Activated gamma-delta T cell treated with anti-CD3 and anti-CD28 coated beads, Interleukin-2, amount 50 U/mL, for 16 hours (primary cell): ENCODE measurements around the gene PLPP1.
"Not testable (repeated sequence)": the region's sequence is repeated elsewhere in the genome, so short reads cannot be mapped to it uniquely, and the experiment has no call there.

Experiments
- DNase-seq: peaks from one replicate; pipeline ENCODE4 v3.0.0-alpha.2; 2020; ENCODE audit warnings: low read depth

The PLPP1 gene

GRCh38 chr5:55544341-55544740, 9.6 kb upstream of the PLPP1 start:
- no peak for DNase-seq

- DNase-seq = no peak
Measured at GRCh38 chr5:55541056-55541635, 6.4 kb upstream of the PLPP1 start.

DNA sequence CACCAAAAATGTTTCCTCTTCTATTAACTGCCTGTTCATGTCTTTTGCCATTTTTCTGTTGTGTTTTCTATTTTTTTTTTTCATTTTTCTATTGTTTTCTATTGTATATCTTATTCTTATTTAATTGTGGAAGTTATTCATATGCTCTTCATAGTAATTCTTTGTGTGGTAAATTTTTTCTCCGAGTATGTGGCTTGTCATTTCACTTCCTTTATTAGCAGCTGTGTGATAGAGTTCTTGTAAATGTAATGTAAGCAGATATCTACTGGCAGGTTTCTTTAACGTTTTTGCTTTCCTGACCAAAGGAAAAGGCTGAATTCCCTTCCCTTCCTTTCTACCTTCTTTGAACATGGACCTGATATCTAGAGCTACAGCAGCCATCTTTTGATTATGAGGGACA, 5.8 kb upstream of the PLPP1 start:
- DNase-seq = no peak

- DNase-seq = no peak
Measured at GRCh38 chr5:55540024-55540423, 5.3 kb upstream of the PLPP1 start.

GRCh38 chr5:55538661-55539060, 3.9 kb upstream of the PLPP1 start:
- DNase-seq = no peak

DNA sequence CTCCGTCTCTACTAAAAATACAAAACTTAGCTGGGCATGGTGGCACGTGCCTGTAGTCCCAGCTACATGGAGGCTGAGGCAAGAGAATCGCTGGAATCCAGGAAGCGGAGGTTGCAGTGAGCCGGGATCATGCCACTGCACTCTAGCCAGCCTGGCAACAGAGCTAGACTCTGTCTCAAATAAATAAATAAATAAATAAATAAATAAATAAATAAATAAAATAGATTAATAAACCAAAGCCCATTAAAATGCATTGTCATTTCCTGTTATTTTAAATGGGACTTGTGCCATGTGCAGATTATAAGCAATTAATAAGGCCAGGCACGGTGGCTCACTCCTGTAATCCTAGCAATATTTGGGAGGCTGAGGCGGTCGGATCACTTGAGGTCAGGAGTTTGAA, 2.6 kb upstream of the PLPP1 start:
- DNase-seq = not testable (repeated sequence)

GRCh38 chr5:55535199-55535905, 588 bp upstream of the PLPP1 start:
- no peak for DNase-seq

GRCh38 chr5:55533521-55534435, 986 bp downstream of the PLPP1 start:
- DNase-seq = no peak

DNA sequence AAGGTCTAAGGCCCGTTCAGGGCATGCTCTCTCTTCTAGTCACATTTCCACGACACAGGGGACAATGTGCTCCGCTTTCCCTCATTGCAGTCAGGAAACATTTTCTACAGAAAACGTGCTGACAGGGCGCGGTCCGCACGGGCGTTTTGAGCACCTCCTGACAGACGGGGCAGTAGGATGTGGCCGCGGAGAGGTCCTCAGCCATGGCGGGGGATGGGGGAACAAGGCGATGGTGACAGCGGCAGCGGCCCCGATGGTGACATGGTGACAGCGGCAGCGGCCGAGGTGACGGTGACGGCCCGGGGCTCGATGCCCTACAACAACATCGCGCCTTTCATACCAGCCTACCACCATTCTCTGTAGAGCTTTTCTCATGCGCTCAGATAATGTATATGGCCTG, 4.1 kb downstream of the PLPP1 start:
- no peak for DNase-seq

- no peak for DNase-seq
Measured at GRCh38 chr5:55524816-55525215, 9.9 kb downstream of the PLPP1 start.

DNA sequence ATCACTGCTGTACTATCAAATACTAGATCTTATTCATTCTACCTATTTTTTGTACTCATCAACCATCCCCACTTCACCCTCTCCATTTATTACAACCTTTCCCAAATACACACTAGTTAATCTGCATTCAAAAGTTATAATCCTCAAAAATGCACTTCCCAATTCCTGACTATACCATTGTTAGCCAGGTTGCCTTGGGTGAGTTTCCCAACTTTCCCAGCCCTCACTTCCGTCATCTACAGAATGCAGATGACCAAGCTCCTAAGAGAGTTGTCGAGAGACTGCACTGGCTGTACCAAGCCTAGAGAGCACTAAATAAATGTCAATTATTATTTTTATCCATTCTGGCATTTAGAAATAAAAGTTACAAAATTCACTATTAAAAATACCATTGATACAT, 11.5 kb downstream of the PLPP1 start:
- no peak for DNase-seq

DNA sequence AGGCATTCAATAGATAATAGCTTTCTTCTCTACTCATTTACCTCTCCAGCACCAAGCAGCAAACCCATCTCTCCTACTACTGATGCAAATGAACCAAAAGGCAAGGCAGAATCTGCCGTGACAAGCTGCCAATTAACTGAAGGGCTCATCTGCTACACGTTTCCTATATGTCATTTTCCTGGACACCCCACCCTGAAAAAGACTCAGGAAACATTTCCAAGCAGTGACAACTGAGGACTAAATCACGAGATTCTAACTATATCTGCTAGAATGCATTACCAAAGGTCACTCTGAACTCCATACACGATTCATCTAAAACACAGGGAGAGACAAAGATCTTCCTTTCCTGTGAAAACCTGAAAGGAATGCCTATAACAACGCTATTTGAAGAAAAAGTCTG, 12.9 kb downstream of the PLPP1 start:
- DNase-seq = no peak

DNA sequence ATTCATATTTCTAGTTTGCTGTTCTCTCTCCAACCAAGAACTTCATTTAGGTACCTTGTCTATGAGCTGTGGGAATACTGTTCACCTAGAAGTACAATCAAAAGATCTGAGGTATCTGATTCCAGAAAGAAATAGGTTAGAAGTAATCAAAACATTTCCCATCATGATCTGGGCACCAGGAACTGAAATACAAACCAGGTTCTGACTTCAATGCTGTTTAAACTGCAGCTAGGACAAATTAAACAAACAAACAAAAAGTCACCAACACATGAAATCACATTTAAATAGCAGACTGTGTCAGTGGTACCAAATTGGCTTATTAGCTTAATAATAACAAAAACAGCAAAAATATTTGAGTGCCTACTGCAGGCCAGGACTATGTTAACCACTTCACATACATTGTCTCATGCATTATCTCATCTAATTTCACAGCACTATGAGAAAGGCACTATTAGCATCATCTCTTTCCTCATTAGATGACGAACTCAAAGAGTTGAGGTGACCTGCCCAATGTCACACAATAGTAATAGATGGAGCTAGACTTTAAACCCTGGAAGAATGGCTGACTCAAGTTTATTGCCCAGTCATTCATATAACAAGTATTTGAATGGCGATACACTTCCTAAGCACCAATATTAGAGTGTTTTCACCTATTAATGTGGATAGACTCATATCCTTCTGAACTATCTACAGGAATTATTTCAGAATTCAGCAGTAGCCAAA, 14.5 kb downstream of the PLPP1 start:
- DNase-seq = no peak

- no peak for DNase-seq
Measured at GRCh38 chr5:55518831-55519390, 15.9 kb downstream of the PLPP1 start.

- no peak for DNase-seq
Measured at GRCh38 chr5:55517804-55518203, 17.0 kb downstream of the PLPP1 start.

DNA sequence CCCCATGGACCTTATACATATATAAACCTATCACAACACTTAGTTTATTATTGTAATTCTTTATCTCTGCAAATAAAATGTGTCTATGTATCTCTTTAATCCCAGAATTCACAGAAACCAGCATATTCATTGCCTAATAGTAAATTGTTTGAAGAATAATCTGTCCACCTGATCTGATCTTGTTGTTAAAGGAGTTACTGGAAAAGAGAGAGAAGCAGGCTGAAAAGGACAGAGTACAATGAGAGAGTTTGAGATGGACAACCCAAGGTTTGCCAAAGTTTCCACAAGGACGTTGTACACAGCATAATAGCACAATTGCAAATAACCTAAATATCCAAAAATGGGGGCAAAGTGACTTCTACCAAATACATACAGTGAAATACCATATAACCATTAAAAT, 23.8 kb downstream of the PLPP1 start:
- DNase-seq = no peak

GRCh38 chr5:55510523-55510880, 24.3 kb downstream of the PLPP1 start:
- no peak for DNase-seq

- DNase-seq = no peak
Measured at GRCh38 chr5:55509796-55510522, 24.8 kb downstream of the PLPP1 start.

DNA sequence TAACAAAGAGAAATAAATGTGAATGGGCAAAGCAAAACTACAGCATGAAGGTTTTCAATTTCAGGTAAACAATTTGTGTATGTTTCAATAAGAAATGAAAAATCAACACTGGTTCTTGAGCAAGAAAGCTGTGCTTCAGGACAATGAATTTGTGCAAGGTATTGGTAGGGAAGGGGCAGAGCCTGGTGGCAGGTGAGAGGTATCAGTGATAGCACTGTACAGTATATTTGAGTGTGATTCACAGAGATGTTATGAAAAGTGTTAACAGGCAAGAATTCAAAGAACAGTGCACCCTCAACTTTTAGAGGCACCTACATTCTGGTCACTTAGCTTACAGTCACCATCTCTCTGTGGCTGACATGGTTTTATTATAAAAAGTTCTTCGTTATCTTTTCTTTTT, 25.7 kb downstream of the PLPP1 start:
- no peak for DNase-seq

DNA sequence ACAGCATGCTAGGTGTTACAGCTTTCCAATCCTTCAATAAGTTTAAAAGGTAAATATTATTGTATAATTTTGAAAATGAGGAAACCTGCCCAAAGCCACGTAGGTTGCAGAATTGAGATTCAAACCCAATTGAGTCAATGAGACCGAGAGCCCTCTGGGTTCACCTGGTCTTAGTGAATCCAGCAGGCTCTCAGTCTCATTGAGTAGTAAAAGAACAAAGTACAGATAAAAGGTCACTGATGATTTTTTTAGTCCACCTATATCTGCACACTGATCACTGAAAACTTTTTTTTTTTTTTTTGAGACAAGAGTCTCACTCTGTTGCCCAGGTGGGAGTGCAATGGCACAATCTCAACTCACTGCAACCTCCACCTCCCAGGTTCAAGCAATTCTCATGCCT, 27.2 kb downstream of the PLPP1 start:
- DNase-seq = no peak

DNA sequence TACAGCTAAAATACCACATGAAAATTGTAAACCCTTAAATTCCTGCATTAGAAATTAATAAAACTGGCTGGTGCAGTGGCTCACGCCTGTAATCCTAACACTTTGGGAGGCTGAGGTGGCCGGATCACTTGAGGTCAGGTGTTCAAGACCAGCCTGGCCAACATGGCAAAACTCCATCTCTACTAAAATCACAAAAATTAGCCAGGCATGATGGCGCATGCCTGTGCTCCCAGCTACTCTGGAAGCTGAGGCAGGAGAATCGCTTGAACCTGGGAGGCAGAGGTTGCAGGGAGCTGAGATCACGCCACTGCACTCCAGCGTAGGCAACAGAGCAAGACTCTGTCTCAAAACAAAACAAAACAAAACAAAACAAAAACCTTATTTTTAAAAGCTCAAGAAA, 29.1 kb downstream of the PLPP1 start:
- DNase-seq = not testable (repeated sequence)
